Measurements from ENCODE around the gene ITPA.

Gene ITPA

GRCh38 chr20:3244613-3245012, 35.3 kb downstream of the ITPA start:
- no peak overlapping the region for H3K4me3 ChIP-seq (ENCODE audit: low read depth, low read length)
- TF ChIP-seq, protein P1, sequence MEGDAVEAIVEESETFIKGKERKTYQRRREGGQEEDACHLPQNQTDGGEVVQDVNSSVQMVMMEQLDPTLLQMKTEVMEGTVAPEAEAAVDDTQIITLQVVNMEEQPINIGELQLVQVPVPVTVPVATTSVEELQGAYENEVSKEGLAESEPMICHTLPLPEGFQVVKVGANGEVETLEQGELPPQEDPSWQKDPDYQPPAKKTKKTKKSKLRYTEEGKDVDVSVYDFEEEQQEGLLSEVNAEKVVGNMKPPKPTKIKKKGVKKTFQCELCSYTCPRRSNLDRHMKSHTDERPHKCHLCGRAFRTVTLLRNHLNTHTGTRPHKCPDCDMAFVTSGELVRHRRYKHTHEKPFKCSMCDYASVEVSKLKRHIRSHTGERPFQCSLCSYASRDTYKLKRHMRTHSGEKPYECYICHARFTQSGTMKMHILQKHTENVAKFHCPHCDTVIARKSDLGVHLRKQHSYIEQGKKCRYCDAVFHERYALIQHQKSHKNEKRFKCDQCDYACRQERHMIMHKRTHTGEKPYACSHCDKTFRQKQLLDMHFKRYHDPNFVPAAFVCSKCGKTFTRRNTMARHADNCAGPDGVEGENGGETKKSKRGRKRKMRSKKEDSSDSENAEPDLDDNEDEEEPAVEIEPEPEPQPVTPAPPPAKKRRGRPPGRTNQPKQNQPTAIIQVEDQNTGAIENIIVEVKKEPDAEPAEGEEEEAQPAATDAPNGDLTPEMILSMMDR (conservative IDR thresholded peaks at IDR 0.05; ENCODE audit: low read depth, low read length): no peak
- no peak for DNase-seq (ENCODE audit: low read depth)

- H3K4me3 ChIP-seq (ENCODE audit: low read depth, low read length): no peak overlapping the region
- no peak for DNase-seq (ENCODE audit: low read depth)
- TF ChIP-seq, protein P1 (conservative IDR thresholded peaks at IDR 0.05; ENCODE audit: low read depth, low read length): no peak
Measured at GRCh38 chr20:3245156-3245555, 35.9 kb downstream of the ITPA start.

GRCh38 chr20:3245711-3246110, 36.4 kb downstream of the ITPA start:
- no peak for DNase-seq (ENCODE audit: low read depth)
- H3K4me3 ChIP-seq (ENCODE audit: low read depth, low read length): no peak overlapping the region
- TF ChIP-seq, protein P1 (conservative IDR thresholded peaks at IDR 0.05; ENCODE audit: low read depth, low read length): no peak

DNA sequence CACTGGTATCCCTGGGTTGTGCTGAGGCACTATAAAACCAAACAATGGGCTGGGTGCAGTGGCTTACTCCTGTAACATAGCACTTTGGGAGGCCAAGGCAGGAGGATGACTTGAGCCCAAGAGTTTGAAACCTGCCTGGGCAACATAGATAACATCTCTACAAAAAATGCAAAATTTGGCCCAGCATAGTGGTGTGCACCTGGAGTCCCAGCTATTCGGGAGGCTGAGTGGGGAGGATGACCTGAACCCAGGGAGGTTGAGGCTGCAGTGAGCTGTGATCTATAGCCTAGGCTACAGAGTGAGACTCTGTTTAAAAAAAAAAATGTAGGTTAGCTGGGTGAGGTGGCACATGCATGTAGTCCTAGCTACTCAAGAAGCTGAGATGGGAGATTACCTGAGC, 37.4 kb downstream of the ITPA start:
- TF ChIP-seq, protein P1 (conservative IDR thresholded peaks at IDR 0.05; ENCODE audit: low read depth, low read length): no peak
- DNase-seq (ENCODE audit: low read depth): no peak
- H3K4me3 ChIP-seq (ENCODE audit: low read depth, low read length): no peak overlapping the region

DNA sequence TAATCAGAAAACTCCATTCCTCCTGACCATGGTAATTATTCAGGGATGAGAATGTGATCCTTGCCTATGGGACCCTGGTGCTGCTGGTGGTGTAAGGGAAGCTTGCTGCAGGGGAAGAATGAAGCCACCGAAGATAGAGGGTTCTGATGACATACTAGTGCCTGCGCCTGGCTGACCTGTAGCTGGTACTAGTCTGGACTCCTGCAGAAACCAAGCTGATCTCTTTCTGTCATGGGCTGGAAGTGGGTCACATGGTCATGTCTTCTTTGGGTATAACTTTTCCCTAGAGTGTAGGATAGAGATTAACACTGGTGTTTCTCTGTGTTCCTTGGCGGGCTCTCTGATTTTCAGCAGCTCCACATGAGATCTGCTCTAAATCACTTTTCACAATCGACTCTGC, 38.3 kb downstream of the ITPA start:
- TF ChIP-seq, protein P1 (conservative IDR thresholded peaks at IDR 0.05; ENCODE audit: low read depth, low read length): no peak

DNA sequence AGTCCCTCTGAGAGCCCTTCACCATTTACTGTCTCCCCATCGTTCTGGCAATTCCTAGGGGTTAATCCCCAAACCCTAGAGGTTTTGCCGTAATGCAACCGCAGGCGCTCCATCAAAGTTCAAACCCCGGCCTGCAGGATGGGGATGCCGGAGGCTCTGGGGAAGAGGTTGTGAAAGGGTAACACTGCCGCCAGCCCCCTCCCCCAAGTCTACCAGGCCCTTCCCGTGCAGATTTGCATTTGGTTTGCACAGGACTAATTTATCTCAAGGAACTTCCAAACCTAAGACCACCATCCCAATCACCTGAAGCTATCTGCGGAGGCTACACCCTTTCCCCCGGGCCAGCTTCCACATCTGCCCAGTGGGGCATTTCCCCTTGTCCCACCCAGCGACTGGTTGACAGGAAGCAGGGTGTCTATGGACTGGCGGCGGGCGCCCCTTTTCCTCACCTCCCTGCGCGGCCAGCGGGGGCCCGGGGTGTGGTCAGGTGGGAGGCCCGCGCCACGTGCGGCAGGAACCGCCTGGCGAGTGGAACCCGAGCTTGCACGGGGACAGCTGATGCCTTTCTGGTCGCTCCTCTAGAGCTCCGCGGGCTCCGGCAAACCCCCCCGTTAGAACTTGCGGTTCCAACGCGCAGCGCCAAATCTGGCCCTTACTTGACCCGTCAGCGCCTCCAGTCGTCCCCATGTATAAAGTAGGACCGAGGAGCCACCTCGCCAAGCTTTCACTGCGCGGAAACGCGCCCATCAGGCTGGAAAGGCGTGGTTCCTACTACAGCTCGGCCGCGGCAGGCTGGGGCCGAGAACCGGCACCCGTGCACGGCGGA, 39.1 kb downstream of the ITPA start:
- H3K4me3 ChIP-seq (ENCODE audit: low read depth, low read length): peak overlapping the region; percentile 34
- TF ChIP-seq, protein P1 (conservative IDR thresholded peaks at IDR 0.05; ENCODE audit: low read depth, low read length): no peak
- peak; percentile 26 for DNase-seq (ENCODE audit: low read depth)

More for the DNA sequence above, 38.3 kb downstream of the ITPA start:
- no peak overlapping the region for H3K4me3 ChIP-seq (ENCODE audit: low read depth, low read length)
- peak; percentile 24 for DNase-seq (ENCODE audit: low read depth)

DNA sequence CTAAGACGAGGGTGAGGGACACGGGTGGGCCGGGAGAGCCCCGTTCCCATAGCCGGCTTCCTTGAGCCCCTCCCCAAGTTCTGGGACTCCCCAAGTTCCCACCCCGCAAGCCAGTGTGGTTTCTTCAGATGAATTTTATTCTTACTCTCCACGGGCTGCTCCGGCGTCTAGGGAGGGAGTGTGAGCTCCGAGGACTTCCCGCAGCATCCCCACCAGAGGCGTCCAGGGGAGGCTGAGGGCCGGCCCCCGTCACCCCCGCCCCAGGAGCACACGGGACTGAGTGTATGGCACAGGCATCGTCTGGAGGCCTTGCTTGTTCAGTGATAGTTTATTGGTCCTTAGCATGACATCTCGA, 39.7 kb downstream of the ITPA start:
- H3K4me3 ChIP-seq (ENCODE audit: low read depth, low read length): peak overlapping the region; percentile 34
- DNase-seq (ENCODE audit: low read depth): no peak
- TF ChIP-seq, protein P1 (conservative IDR thresholded peaks at IDR 0.05; ENCODE audit: low read depth, low read length): no peak
